Activated T-cell treated with anti-CD3 and anti-CD28 coated beads, Interleukin-2, amount 50 U/mL, for 4 hours (primary cell): ENCODE data around the gene SAP130. TPM values are rescaled to one million over a fixed set of nuclear protein-coding genes. Genes with fewer than 3 reads are reported as not detected.

ENCODE experiments used
- ATAC-seq, 2 donors: fragments of 200-7000 bp; cut with Tn5 transposase; one replicate each; pipeline ENCODE4 v1.10.0; 2021
- DNase-seq: peaks from one replicate; pipeline ENCODE4 v3.0.0-alpha.2; 2020
- H3K27me3 Mint-ChIP-seq: one replicate; pipeline ENCODE4 v1.8.0; 2021; ENCODE audit warnings: low read depth, mixed read lengths
- H3K36me3 Mint-ChIP-seq: one replicate; pipeline ENCODE4 v1.8.0; 2022; ENCODE audit warnings: mixed read lengths; ENCODE audit not compliant: insufficient read depth
- H3K4me1 Mint-ChIP-seq: one replicate; pipeline ENCODE4 v1.8.0; 2021; ENCODE audit warnings: low read depth, mixed read lengths
- H3K4me3 Mint-ChIP-seq: one replicate; pipeline ENCODE4 v1.8.0; 2021; ENCODE audit warnings: mild to moderate bottlenecking, moderate library complexity, mixed read lengths
- H3K9me3 Mint-ChIP-seq: one replicate; pipeline ENCODE4 v1.8.0; 2021; ENCODE audit warnings: mixed read lengths
- total RNA-seq, 3 donors: library from RNA; stranded (reverse); gene quantifications; one replicate each; pipeline ENCODE4 v1.2.1, GENCODE V29; 2021

The SAP130 gene
- total RNA-seq, 3 donors from 2014 or later, result 18.5 to 20.7 (median 20.2) TPM

GRCh38 chr2:128038411-128038810 lies 10.6 kb upstream of the SAP130 start:
- no peak for ATAC-seq
- peaks cover 32% of the 10 kb centered on the region for H3K9me3 Mint-ChIP-seq
- H3K4me1 Mint-ChIP-seq, result no peaks in the 10 kb centered on the region
- no peak for DNase-seq
- no peaks in the 10 kb centered on the region for H3K36me3 Mint-ChIP-seq
- peaks cover 20% of the 10 kb centered on the region for H3K27me3 Mint-ChIP-seq
- no peak overlapping the region for H3K4me3 Mint-ChIP-seq

DNA sequence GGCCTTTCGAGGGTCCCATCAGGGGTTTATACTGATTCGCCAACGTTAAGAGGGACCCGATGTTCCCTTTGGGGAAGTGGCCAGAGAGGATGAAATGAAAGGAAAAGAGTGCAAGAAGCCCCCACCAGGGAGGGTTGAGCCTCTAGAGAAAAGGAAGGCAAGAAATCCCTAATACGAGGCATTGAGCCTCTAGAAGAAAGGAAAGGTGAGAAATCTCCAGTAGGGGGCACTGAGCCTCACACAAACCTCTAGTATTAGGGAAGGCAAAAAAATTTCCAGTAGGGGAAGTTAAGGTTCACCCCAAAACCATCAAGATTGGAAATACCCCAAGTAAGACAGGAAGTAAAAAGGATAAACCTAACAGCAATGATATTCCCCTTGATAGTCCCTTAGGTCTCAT lies 9.8 kb upstream of the SAP130 start:
- no peaks in the 10 kb centered on the region for H3K36me3 Mint-ChIP-seq
- H3K4me3 Mint-ChIP-seq, result no peak overlapping the region
- no peak for ATAC-seq
- H3K4me1 Mint-ChIP-seq, result no peaks in the 10 kb centered on the region
- H3K9me3 Mint-ChIP-seq, result peaks cover 25% of the 10 kb centered on the region
- peaks cover 20% of the 10 kb centered on the region for H3K27me3 Mint-ChIP-seq
- DNase-seq, result no peak

GRCh38 chr2:128036748-128037607 lies 9.1 kb upstream of the SAP130 start:
- peaks cover 22% of the 10 kb centered on the region for H3K9me3 Mint-ChIP-seq
- H3K4me1 Mint-ChIP-seq, result no peaks in the 10 kb centered on the region
- DNase-seq, result no peak
- peaks cover 20% of the 10 kb centered on the region for H3K27me3 Mint-ChIP-seq
- no peak for ATAC-seq
- no peaks in the 10 kb centered on the region for H3K36me3 Mint-ChIP-seq
- H3K4me3 Mint-ChIP-seq, result no peak overlapping the region

- Mint-ChIP-seq H3K4me3 (no peak overlapping the region), H3K36me3 (no peaks in the 10 kb centered on the region), H3K27me3 (no peaks in the 10 kb centered on the region), H3K4me1 (peaks cover 8% of the 10 kb centered on the region), H3K9me3 (peaks cover 9% of the 10 kb centered on the region)
- no peak for DNase-seq
- ATAC-seq, result no peak
These were observed 4.2 kb upstream of the SAP130 start for GRCh38 chr2:128032092-128032491.

DNA sequence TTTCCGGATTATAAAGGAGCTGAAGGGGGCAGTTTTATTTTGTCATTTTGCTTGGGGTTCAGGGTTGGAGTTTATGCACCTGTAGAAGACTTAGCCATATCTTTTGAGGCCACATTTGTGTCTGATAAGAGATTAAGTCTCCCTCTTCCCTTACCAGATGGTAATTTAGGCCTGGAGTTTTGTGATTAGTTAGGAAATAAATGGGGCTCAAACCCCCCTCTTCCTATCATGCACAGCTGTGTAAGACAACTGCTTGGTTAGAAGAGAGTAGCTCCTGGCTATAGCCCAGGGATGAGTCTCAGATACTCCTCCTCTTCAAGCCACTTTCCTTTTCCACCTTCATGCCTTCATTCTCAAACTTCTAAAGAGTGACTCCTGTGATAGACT lies 802 bp upstream of the SAP130 start:
- DNase-seq (no peak), ATAC-seq (no peak)
- Mint-ChIP-seq H3K4me1 (peaks cover 20% of the 10 kb centered on the region), H3K9me3 (no peaks in the 10 kb centered on the region), H3K36me3 (no peaks in the 10 kb centered on the region), H3K27me3 (no peaks in the 10 kb centered on the region), H3K4me3 (peak overlapping the region; percentile 85)

DNA sequence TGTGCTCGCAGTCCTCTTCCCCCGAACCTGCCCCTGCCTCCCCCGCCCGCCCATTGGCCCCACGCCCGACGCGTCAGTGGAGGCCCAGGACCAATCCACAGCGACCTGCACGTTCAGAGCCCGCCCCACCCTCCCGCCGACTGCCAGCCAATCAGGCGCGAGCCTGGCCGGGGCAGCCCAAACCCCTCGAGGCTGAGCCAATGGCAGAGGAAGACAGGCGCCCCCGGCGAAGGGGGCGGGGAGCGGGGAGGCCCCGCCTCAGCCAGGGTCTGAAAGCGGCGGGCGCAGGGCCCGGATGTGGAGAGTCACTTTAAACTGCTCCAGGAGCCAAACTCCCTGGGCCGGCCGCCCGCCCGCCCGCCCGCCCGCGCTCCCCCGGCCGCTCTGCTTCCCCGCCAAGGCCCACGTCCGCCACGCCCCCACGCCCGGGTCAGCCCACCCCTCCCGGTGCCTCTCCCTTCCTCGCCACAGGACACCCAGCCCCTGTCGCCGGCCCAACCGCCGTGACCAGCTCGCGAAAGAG lies 520 bp downstream of the SAP130 start:
- H3K36me3 Mint-ChIP-seq, result no peaks in the 10 kb centered on the region
- peak; percentile 87 for ATAC-seq
- peak overlapping the region; percentile 98 for H3K4me3 Mint-ChIP-seq
- no peaks in the 10 kb centered on the region for H3K9me3 Mint-ChIP-seq
- H3K4me1 Mint-ChIP-seq, result peaks cover 20% of the 10 kb centered on the region
- DNase-seq, result peak; percentile 98
- no peaks in the 10 kb centered on the region for H3K27me3 Mint-ChIP-seq

DNA sequence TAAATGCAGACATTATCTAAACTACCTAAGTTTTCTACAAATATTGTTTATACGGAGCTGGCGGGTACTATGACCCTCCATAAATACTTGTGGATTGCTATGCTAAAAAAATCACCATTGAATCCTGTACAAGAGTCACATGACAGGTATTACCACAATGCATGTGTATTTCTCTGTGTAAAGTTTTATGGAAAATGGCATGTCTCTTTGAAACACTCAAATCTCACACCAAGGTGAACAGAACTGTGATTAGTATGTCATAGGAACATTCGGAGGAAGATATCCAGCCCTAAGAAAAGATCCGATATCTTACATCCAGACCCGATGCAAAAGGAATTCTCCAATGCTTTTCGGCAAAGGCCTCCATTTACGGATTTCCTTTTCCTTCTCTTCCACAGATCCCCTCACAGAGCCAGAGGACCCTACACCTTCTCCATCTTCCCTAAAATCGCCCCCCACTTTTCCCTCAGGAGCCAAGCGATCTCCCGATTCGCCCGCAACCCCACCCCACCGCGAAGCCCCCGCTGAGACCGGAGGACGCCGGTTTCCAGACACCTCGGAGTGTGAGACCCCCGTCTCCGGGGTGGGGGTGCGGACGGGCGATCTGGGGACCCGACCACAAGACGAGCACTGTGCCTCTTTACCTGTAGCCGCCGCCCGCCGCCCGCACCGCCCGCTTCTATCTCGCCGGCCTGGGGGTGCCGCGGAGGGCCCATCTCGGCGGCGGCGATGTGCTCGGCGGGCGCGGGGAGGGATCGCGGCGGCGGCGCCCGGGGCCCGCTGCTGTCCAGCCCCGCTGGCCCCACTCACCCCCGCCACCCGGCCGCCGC lies 1.2 kb downstream of the SAP130 start:
- DNase-seq, result no peak
- H3K36me3 Mint-ChIP-seq, result peaks cover 1% of the 10 kb centered on the region

DNA sequence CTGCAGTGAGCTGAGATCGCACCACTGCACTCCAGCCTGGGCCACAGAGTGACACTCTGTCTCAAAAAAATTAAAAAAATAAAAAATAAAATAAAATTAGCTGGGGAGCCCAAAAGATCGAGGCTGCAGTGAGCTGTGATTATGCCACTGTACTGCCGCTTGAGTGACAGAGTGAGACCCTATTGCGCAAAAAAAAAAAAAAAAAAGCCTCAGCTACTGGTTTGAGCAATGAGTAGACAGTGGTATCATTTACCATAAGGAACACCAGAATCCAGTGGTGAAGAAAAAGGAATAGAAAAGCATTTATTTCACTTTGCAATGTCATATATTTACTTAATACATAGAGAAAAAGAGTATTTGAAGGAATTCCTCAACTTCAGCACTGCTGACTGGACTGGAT lies 3.0 kb downstream of the SAP130 start:
- DNase-seq, result no peak
- peaks cover 5% of the 10 kb centered on the region for H3K36me3 Mint-ChIP-seq
- ATAC-seq, result no peak
- H3K27me3 Mint-ChIP-seq, result no peaks in the 10 kb centered on the region
- no peak overlapping the region for H3K4me3 Mint-ChIP-seq
- peaks cover 20% of the 10 kb centered on the region for H3K4me1 Mint-ChIP-seq
- no peaks in the 10 kb centered on the region for H3K9me3 Mint-ChIP-seq

More for the DNA sequence above, 1.2 kb downstream of the SAP130 start:
- H3K4me1 Mint-ChIP-seq, result peaks cover 20% of the 10 kb centered on the region
- ATAC-seq, result no peak
- H3K4me3 Mint-ChIP-seq, result peak overlapping the region; percentile 98
- no peaks in the 10 kb centered on the region for H3K9me3 Mint-ChIP-seq
- no peaks in the 10 kb centered on the region for H3K27me3 Mint-ChIP-seq

- Mint-ChIP-seq H3K4me3 (no peak overlapping the region), H3K36me3 (peaks cover 31% of the 10 kb centered on the region), H3K27me3 (no peaks in the 10 kb centered on the region), H3K4me1 (peaks cover 2% of the 10 kb centered on the region), H3K9me3 (no peaks in the 10 kb centered on the region)
- DNase-seq (no peak), ATAC-seq (no peak)
These were observed 10.3 kb downstream of the SAP130 start for GRCh38 chr2:128017561-128017960.

DNA sequence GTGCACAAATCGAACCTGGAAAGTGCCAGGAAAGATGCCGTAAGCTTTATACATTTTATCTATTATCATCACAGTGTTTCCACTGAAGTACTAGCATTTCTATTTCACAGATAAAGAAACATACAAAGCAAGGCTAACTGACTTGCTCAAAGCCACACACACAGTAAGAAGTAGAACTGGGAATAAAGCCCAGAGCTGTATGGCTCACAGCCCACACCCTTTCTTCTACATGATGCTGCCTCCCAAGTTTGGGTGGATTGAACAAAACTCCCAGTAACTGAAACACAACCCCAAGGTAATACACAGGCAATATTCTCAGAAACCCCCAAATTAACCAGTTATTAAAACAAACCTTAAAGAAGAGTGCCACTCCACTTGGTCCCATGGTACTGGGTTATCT lies 11.2 kb downstream of the SAP130 start:
- H3K27me3 Mint-ChIP-seq, result no peaks in the 10 kb centered on the region
- no peak overlapping the region for H3K4me3 Mint-ChIP-seq
- peaks cover 2% of the 10 kb centered on the region for H3K4me1 Mint-ChIP-seq
- DNase-seq (no peak), ATAC-seq (no peak)
- peaks cover 30% of the 10 kb centered on the region for H3K36me3 Mint-ChIP-seq
- no peaks in the 10 kb centered on the region for H3K9me3 Mint-ChIP-seq

- Mint-ChIP-seq H3K9me3 (no peaks in the 10 kb centered on the region), H3K36me3 (peaks cover 55% of the 10 kb centered on the region), H3K4me3 (no peak overlapping the region), H3K4me1 (peaks cover 2% of the 10 kb centered on the region), H3K27me3 (no peaks in the 10 kb centered on the region)
- ATAC-seq (no peak), DNase-seq (no peak)
These were observed 15.2 kb downstream of the SAP130 start for GRCh38 chr2:128012698-128013097.

- H3K36me3 Mint-ChIP-seq, result peaks cover 56% of the 10 kb centered on the region
- no peaks in the 10 kb centered on the region for H3K27me3 Mint-ChIP-seq
- H3K4me1 Mint-ChIP-seq, result no peaks in the 10 kb centered on the region
- DNase-seq, result no peak
- H3K9me3 Mint-ChIP-seq, result no peaks in the 10 kb centered on the region
- H3K4me3 Mint-ChIP-seq, result no peak overlapping the region
- ATAC-seq, result no peak
These were observed 19.7 kb downstream of the SAP130 start for GRCh38 chr2:128008074-128008672.

DNA sequence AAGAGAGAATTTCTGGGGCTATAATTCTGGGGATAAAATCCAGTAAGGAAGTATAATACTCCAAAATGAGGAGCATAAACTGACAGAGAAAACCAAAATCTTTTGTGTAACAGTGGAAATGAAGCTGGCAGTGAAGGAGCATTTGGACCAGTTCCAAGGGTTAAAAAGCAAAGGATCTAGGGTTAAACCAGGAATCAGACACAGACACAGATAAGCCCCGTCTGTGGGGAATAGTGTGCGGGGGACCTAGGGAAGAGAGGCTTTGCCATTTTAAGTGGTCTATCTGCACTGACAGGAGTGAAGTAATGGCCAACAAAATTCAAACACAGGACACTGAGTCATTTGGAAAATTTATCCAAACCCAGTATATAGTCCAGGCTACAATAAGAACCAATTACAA lies 23.4 kb downstream of the SAP130 start:
- H3K4me3 Mint-ChIP-seq, result no peak overlapping the region
- H3K27me3 Mint-ChIP-seq, result no peaks in the 10 kb centered on the region
- ATAC-seq, result no peak
- H3K4me1 Mint-ChIP-seq, result no peaks in the 10 kb centered on the region
- H3K36me3 Mint-ChIP-seq, result peaks cover 53% of the 10 kb centered on the region
- DNase-seq, result no peak
- no peaks in the 10 kb centered on the region for H3K9me3 Mint-ChIP-seq

GRCh38 chr2:128003463-128003862 lies 24.4 kb downstream of the SAP130 start:
- H3K27me3 Mint-ChIP-seq, result no peaks in the 10 kb centered on the region
- no peaks in the 10 kb centered on the region for H3K9me3 Mint-ChIP-seq
- DNase-seq (no peak), ATAC-seq (peak; percentile 46 to 60)
- no peaks in the 10 kb centered on the region for H3K4me1 Mint-ChIP-seq
- peaks cover 52% of the 10 kb centered on the region for H3K36me3 Mint-ChIP-seq
- H3K4me3 Mint-ChIP-seq, result no peak overlapping the region
